Astrocyte (in vitro differentiated cells and primary cell): ENCODE data around the gene SPDYE3. TPM values are rescaled to one million over a fixed set of nuclear protein-coding genes. Genes with fewer than 3 reads are reported as not detected.
"Not testable (repeated sequence)": the region's sequence is repeated elsewhere in the genome, so short reads cannot be mapped to it uniquely, and the experiment has no call there.

Experiments
- DNase-seq: peaks from one replicate; pipeline ENCODE4 v3.0.0-alpha.2; 2010; ENCODE audit warnings: low read depth
- FAIRE-seq: peaks from 2 replicates; lab custom pipeline; 2011; peaks lifted over from hg19 to GRCh38; lab: Jason Lieb, UNC
- H2AFZ ChIP-seq: 2 replicates; pipeline ENCODE4 v1.6.0; 2012; ENCODE audit warnings: low read depth, low read length, inconsistent platforms
- H3K27ac ChIP-seq: 2 replicates; pipeline ENCODE4 v1.5.1; 2011; ENCODE audit warnings: low read depth, low read length, inconsistent platforms
- H3K27me3 ChIP-seq: 2 replicates; pipeline ENCODE4 v1.6.0; 2011; ENCODE audit warnings: low read length, inconsistent platforms; ENCODE audit not compliant: insufficient read depth
- H3K36me3 ChIP-seq: 2 replicates; pipeline ENCODE4 v1.5.1; 2011; ENCODE audit warnings: low read length, inconsistent platforms; ENCODE audit not compliant: insufficient read depth
- H3K4me1 ChIP-seq: 2 replicates; pipeline ENCODE4 v1.5.1; 2011; ENCODE audit warnings: low read length, inconsistent platforms; ENCODE audit not compliant: insufficient read depth
- H3K4me2 ChIP-seq: 2 replicates; pipeline ENCODE4 v1.6.0; 2012; ENCODE audit warnings: low read length, inconsistent platforms
- H3K4me3 ChIP-seq: 2 replicates; pipeline ENCODE4 v1.5.1; 2011; ENCODE audit warnings: low read depth, mild to moderate bottlenecking, low read length, inconsistent platforms; ENCODE audit not compliant: insufficient read depth
- H3K79me2 ChIP-seq: 2 replicates; pipeline ENCODE4 v1.6.0; 2012; ENCODE audit warnings: mild to moderate bottlenecking, low read length, inconsistent platforms; ENCODE audit not compliant: insufficient read depth
- H3K9ac ChIP-seq: 2 replicates; pipeline ENCODE4 v1.6.0; 2012; ENCODE audit warnings: mild to moderate bottlenecking, low read length, inconsistent platforms
- H3K9me3 ChIP-seq: 2 replicates; pipeline ENCODE4 v1.5.1; 2012; ENCODE audit warnings: low read depth, mild to moderate bottlenecking, low read length, inconsistent platforms; ENCODE audit not compliant: insufficient read depth
- H4K20me1 ChIP-seq: 2 replicates; pipeline ENCODE4 v1.6.0; 2012; ENCODE audit warnings: low read length, inconsistent platforms; ENCODE audit not compliant: insufficient read depth
- H3K27ac Mint-ChIP-seq: one replicate; pipeline ENCODE4 v1.8.0; 2021; ENCODE audit warnings: mild to moderate bottlenecking, mixed read lengths; ENCODE audit not compliant: unreplicated experiment
- H3K27me3 Mint-ChIP-seq: one replicate; pipeline ENCODE4 v1.8.0; 2021; ENCODE audit warnings: low read depth, mixed read lengths; ENCODE audit not compliant: unreplicated experiment
- H3K36me3 Mint-ChIP-seq: one replicate; pipeline ENCODE4 v1.8.0; 2021; ENCODE audit warnings: low read depth, mixed read lengths; ENCODE audit not compliant: unreplicated experiment
- H3K4me1 Mint-ChIP-seq: one replicate; pipeline ENCODE4 v1.8.0; 2021; ENCODE audit warnings: low read depth, mixed read lengths; ENCODE audit not compliant: unreplicated experiment
- H3K4me3 Mint-ChIP-seq: one replicate; pipeline ENCODE4 v1.8.0; 2021; ENCODE audit warnings: mild to moderate bottlenecking, moderate library complexity, mixed read lengths; ENCODE audit not compliant: unreplicated experiment
- H3K9me3 Mint-ChIP-seq: one replicate; pipeline ENCODE4 v1.8.0; 2021; ENCODE audit warnings: mild to moderate bottlenecking, mixed read lengths; ENCODE audit not compliant: unreplicated experiment
- EZH2 ChIP-seq: IDR thresholded peaks from 2 replicates; pipeline ENCODE4 v1.6.1; 2012; ENCODE audit warnings: mild to moderate bottlenecking, low read length, inconsistent platforms; ENCODE audit not compliant: insufficient read depth
- total RNA-seq: library from RNA; stranded (reverse); gene quantifications from 2 replicates; pipeline ENCODE4 v1.2.1, GENCODE V29; 2021
- TF ChIP-seq, protein P1 (sequence below): IDR thresholded peaks from 2 replicates; pipeline ENCODE4 v1.5.1; 2011; ENCODE audit warnings: low read depth, mild to moderate bottlenecking, inconsistent platforms, low read length, moderate library complexity; ENCODE audit not compliant: insufficient read depth

The SPDYE3 gene
- total RNA-seq, 1 donor from 2014 or later: not detected

DNA sequence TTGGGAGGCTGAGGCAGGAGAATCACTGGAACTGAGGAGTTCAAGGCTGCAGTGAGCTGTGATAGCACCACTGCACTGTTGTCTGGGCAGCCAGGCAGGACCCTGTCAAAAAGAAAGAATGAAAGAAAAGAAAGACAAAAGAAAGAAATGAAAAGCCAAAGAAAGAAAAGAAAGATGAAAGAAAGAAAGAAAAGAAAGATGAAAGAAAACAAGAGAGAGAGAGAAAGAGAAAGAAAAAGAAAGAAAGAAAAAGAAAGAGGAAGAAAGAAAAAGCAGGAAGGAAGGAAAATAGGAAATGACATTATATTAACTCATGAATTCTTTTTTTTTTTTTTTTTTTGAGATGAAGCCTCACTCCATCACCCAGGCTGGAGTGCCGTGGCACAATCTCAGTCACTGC lies 32.4 kb upstream of the SPDYE3 start:
- H3K27ac ChIP-seq: no peak overlapping the region
- no peak overlapping the region for H2AFZ ChIP-seq
- no peak overlapping the region for H3K9ac ChIP-seq
- H3K9me3 ChIP-seq: no peaks in the 10 kb centered on the region
- no peaks in the 10 kb centered on the region for H3K79me2 ChIP-seq
- no peak for DNase-seq
- H3K36me3 ChIP-seq: no peaks in the 10 kb centered on the region
- Mint-ChIP-seq H3K27ac (no peak overlapping the region), H3K27me3 (peaks cover 5% of the 10 kb centered on the region), H3K4me3 (no peak overlapping the region), H3K36me3 (peaks cover 6% of the 10 kb centered on the region), H3K9me3 (no peaks in the 10 kb centered on the region), H3K4me1 (peaks cover 5% of the 10 kb centered on the region)
- FAIRE-seq: no peak
- TF ChIP-seq, protein P1, sequence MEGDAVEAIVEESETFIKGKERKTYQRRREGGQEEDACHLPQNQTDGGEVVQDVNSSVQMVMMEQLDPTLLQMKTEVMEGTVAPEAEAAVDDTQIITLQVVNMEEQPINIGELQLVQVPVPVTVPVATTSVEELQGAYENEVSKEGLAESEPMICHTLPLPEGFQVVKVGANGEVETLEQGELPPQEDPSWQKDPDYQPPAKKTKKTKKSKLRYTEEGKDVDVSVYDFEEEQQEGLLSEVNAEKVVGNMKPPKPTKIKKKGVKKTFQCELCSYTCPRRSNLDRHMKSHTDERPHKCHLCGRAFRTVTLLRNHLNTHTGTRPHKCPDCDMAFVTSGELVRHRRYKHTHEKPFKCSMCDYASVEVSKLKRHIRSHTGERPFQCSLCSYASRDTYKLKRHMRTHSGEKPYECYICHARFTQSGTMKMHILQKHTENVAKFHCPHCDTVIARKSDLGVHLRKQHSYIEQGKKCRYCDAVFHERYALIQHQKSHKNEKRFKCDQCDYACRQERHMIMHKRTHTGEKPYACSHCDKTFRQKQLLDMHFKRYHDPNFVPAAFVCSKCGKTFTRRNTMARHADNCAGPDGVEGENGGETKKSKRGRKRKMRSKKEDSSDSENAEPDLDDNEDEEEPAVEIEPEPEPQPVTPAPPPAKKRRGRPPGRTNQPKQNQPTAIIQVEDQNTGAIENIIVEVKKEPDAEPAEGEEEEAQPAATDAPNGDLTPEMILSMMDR: no peak
- TF ChIP-seq EZH2: no peak
- peaks cover 5% of the 10 kb centered on the region for H4K20me1 ChIP-seq
- no peak overlapping the region for H3K4me2 ChIP-seq
- H3K27me3 ChIP-seq: no peaks in the 10 kb centered on the region
- peaks cover 5% of the 10 kb centered on the region for H3K4me1 ChIP-seq
- H3K4me3 ChIP-seq: no peak overlapping the region

DNA sequence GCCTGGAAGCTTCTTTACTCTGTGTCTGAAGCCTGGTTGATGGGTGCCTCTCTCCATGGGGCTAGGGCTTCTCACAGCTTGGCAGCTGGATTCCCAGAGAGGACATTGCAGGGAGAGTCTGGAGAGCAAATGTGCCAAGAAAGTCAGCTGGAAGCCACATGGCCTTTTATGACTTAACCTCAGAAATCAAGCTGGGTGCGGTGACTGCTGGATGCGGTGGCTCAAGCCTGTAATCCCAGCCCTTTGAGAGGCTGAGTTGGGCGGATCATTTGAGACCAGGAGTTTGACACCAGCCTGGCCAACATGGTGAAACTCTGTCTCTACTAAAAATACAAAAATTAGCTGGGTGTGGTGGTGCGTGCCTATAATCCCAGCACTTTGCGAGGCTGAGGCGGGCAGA lies 31.4 kb upstream of the SPDYE3 start:
- H3K9ac ChIP-seq, H3K27me3 Mint-ChIP-seq, H3K27ac Mint-ChIP-seq, FAIRE-seq, H3K4me1 Mint-ChIP-seq, H4K20me1 ChIP-seq, H3K9me3 Mint-ChIP-seq, DNase-seq, H3K27me3 ChIP-seq, H3K9me3 ChIP-seq, H3K4me3 ChIP-seq, H3K79me2 ChIP-seq, H3K4me1 ChIP-seq, H3K27ac ChIP-seq, H3K36me3 ChIP-seq, H3K4me2 ChIP-seq, H2AFZ ChIP-seq, H3K36me3 Mint-ChIP-seq: not testable (repeated sequence)
- peak overlapping the region; percentile 21 for H3K4me3 Mint-ChIP-seq

DNA sequence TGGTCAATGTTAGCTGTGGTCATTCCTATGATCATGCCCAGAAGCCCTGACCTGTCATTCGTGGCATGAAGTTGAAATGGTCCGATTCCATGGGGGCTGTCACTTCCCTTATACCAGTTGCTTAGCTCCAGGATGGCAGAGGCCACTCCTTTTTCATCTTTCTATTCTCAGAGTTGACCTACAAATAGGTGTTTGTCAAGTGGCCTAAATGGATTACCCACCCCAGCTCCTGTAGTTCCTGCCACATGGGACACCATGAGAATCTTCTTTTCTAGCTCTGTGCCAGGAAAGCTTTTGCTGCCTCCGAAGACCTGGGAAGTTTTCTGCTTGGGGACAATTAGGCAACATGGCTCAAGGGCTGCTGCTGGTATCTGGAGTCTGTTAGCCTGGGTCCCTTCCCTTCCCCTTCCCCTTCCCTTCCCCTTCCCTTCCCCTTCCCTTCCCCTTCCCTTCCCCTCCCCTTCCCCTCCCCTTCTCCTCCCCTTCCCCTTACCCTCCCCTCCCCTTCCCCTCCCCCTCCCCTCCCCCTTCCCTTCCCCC lies 25.4 kb upstream of the SPDYE3 start:
- FAIRE-seq, H3K27ac ChIP-seq, H3K9me3 Mint-ChIP-seq, H2AFZ ChIP-seq, H3K4me1 Mint-ChIP-seq, H3K36me3 Mint-ChIP-seq, H3K27ac Mint-ChIP-seq, H3K36me3 ChIP-seq, H3K4me2 ChIP-seq, H3K9ac ChIP-seq, H3K4me1 ChIP-seq, H3K4me3 Mint-ChIP-seq, H3K79me2 ChIP-seq, DNase-seq, H3K27me3 Mint-ChIP-seq, H3K9me3 ChIP-seq, H4K20me1 ChIP-seq, H3K27me3 ChIP-seq, H3K4me3 ChIP-seq: not testable (repeated sequence)

DNA sequence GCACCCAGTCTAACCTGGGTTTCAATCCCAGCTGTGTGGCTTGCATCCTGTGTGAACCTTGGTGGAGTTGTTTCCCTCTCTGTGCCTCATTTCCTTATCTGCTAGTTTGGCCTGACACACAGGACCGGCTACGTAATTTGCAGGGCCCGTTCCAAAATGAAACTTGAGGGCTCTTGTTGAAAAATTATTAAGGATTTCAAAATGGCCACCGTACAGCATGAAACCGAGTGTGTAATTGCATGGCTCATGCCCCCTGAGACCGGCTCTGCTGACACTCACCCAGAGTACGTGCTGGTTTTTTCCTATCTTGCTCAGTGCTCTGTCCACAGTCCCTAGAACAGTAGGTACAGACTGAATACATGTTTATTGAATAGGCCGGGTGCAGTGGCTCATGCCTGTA lies 24.4 kb upstream of the SPDYE3 start:
- not testable (repeated sequence) for FAIRE-seq, H3K9me3 Mint-ChIP-seq

DNA sequence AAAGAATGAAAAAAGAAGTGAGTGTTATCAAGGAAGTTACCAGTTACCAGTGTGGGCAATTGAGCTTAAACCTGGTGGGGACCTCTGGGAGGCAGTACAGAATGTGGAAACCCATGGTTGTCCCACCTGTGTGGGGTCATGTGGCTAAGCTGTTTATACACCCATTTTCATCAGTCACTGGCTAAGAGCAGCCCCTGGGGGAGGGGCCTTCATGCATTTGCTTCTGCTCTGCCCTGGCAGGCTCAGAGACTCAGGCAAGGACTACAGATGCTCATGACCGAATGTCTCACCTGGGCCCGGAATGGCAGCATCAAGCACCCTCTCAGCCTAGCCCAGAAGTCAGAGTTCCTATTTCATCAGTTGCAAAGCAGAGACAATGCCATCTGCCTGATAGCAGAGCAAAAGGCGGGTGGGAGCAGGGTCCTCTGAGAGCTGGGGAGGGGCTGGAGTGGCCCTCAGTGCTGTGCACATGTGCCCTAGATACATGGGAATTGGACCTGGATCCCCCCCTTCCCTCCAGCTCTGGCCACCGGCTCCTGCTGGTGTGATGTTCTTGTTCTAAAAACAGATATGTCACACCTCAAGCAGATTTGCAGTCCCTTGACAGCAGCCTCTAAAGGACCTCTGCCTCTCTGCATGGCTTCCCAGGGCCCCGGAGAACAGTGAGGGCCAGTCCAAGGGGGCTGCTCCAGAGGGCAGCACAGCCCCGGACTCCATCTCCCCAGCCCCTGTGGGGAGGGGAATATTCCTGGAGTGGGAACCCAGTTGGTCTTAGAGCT lies 20.1 kb upstream of the SPDYE3 start:
- H3K36me3 Mint-ChIP-seq, FAIRE-seq, H3K36me3 ChIP-seq, H3K9ac ChIP-seq, H3K4me1 ChIP-seq, DNase-seq, H3K4me3 Mint-ChIP-seq, H3K27ac Mint-ChIP-seq, H4K20me1 ChIP-seq, H3K9me3 Mint-ChIP-seq, H3K9me3 ChIP-seq, H3K4me1 Mint-ChIP-seq, H3K27me3 ChIP-seq, H3K4me2 ChIP-seq, H3K27me3 Mint-ChIP-seq, H2AFZ ChIP-seq, H3K27ac ChIP-seq, H3K79me2 ChIP-seq, H3K4me3 ChIP-seq: not testable (repeated sequence)

More for the DNA sequence above, 24.4 kb upstream of the SPDYE3 start:
- not testable (repeated sequence) for H3K4me1 Mint-ChIP-seq, H3K9me3 ChIP-seq, H3K9ac ChIP-seq, H2AFZ ChIP-seq, H3K4me1 ChIP-seq, H3K4me3 Mint-ChIP-seq, DNase-seq, H3K4me3 ChIP-seq, H3K27ac ChIP-seq, H4K20me1 ChIP-seq, H3K27me3 ChIP-seq, H3K27me3 Mint-ChIP-seq, H3K36me3 Mint-ChIP-seq, H3K27ac Mint-ChIP-seq, H3K79me2 ChIP-seq, H3K4me2 ChIP-seq, H3K36me3 ChIP-seq
